ENCODE measurements around the gene IFITM2. TPM values are rescaled to one million over a fixed set of nuclear protein-coding genes. Genes with fewer than 3 reads are reported as not detected.
"Not testable (repeated sequence)": the region's sequence is repeated elsewhere in the genome, so short reads cannot be mapped to it uniquely, and the experiment has no call there.

The IFITM2 gene
- total RNA-seq, 1 donor from 2014 or later: 200 TPM

- peak; percentile 68 for ATAC-seq
- peak; percentile 32 for DNase-seq
- intact Hi-C loops (cut with micrococcal nuclease): not testable (repeated sequence)
Observed at GRCh38 chr11:318405-319120, 10.9 kb downstream of the IFITM2 start.

GRCh38 chr11:319121-319887, 11.7 kb downstream of the IFITM2 start:
- DNase-seq (peak; percentile 51), ATAC-seq (peak; percentile 37)
- intact Hi-C loops (cut with micrococcal nuclease): not testable (repeated sequence)

- DNase-seq (peak; percentile 32), ATAC-seq (peak; percentile 14)
- intact Hi-C loops (cut with micrococcal nuclease): not testable (repeated sequence)
Observed at GRCh38 chr11:319888-320273, 12.3 kb downstream of the IFITM2 start.

GRCh38 chr11:324156-324555, 16.5 kb downstream of the IFITM2 start:
- ATAC-seq (no peak), DNase-seq (no peak)
- intact Hi-C loops (cut with micrococcal nuclease): no loop called here

- intact Hi-C loops (cut with micrococcal nuclease): not testable (repeated sequence)
- ATAC-seq: peak; percentile 17
- DNase-seq: peak; percentile 62
Observed at GRCh38 chr11:324593-325517, 17.2 kb downstream of the IFITM2 start.

- ATAC-seq: no peak
- intact Hi-C loops (cut with micrococcal nuclease): no loop called here
- DNase-seq: no peak
Observed at GRCh38 chr11:325796-326591, 18.4 kb downstream of the IFITM2 start.

- ATAC-seq (no peak), DNase-seq (no peak)
- intact Hi-C loops (cut with micrococcal nuclease): no loop called here
Observed at GRCh38 chr11:326592-326841, 18.9 kb downstream of the IFITM2 start.

GRCh38 chr11:326842-327580, 19.4 kb downstream of the IFITM2 start:
- DNase-seq: peak; percentile 89
- ATAC-seq: peak; percentile 87
- intact Hi-C loops (cut with micrococcal nuclease): no loop called here

- intact Hi-C loops (cut with micrococcal nuclease): no loop called here
- no peak for DNase-seq
Observed at GRCh38 chr11:327581-327923, 19.9 kb downstream of the IFITM2 start.

GRCh38 chr11:328012-328411, 20.4 kb downstream of the IFITM2 start:
- no peak for ATAC-seq
- intact Hi-C loops (cut with micrococcal nuclease): no loop called here
- DNase-seq: no peak

More at GRCh38 chr11:327581-327923, 19.9 kb downstream of the IFITM2 start:
- no peak for ATAC-seq

GRCh38 chr11:328516-329100, 21.0 kb downstream of the IFITM2 start:
- intact Hi-C loops (cut with micrococcal nuclease); ATAC-seq; DNase-seq: not testable (repeated sequence)

- ATAC-seq: no peak
- DNase-seq: no peak
- intact Hi-C loops (cut with micrococcal nuclease): no loop called here
Observed at GRCh38 chr11:329886-330253, 22.3 kb downstream of the IFITM2 start.

GRCh38 chr11:330307-330693, 22.7 kb downstream of the IFITM2 start:
- DNase-seq (no peak), ATAC-seq (no peak)
- intact Hi-C loops (cut with micrococcal nuclease): no loop called here

- no peak for DNase-seq
- intact Hi-C loops (cut with micrococcal nuclease): no loop called here
- no peak for ATAC-seq
Observed at GRCh38 chr11:330694-331357, 23.2 kb downstream of the IFITM2 start.

GRCh38 chr11:331358-332060, 23.9 kb downstream of the IFITM2 start:
- ATAC-seq: no peak
- intact Hi-C loops (cut with micrococcal nuclease): no loop called here
- no peak for DNase-seq

GRCh38 chr11:332651-333480, 25.2 kb downstream of the IFITM2 start:
- ATAC-seq (no peak), DNase-seq (no peak)
- intact Hi-C loops (cut with micrococcal nuclease): no loop called here

Measured in left ventricle myocardium superior (tissue), 1 donor.